HG02938 (cell line): ENCODE measurements around the gene EIF2D.
"Not testable (repeated sequence)": the region's sequence is repeated elsewhere in the genome, so short reads cannot be mapped to it uniquely, and the experiment has no call there.

Experiments
- ATAC-seq: cut with Tn5 transposase; IDR thresholded peaks from one replicate; pipeline ENCODE4 v1.9.1; 2021; ENCODE audit warnings: mild to moderate bottlenecking, moderate library complexity; ENCODE audit not compliant: unreplicated experiment

Gene EIF2D, protein sequence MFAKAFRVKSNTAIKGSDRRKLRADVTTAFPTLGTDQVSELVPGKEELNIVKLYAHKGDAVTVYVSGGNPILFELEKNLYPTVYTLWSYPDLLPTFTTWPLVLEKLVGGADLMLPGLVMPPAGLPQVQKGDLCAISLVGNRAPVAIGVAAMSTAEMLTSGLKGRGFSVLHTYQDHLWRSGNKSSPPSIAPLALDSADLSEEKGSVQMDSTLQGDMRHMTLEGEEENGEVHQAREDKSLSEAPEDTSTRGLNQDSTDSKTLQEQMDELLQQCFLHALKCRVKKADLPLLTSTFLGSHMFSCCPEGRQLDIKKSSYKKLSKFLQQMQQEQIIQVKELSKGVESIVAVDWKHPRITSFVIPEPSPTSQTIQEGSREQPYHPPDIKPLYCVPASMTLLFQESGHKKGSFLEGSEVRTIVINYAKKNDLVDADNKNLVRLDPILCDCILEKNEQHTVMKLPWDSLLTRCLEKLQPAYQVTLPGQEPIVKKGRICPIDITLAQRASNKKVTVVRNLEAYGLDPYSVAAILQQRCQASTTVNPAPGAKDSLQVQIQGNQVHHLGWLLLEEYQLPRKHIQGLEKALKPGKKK

DNA sequence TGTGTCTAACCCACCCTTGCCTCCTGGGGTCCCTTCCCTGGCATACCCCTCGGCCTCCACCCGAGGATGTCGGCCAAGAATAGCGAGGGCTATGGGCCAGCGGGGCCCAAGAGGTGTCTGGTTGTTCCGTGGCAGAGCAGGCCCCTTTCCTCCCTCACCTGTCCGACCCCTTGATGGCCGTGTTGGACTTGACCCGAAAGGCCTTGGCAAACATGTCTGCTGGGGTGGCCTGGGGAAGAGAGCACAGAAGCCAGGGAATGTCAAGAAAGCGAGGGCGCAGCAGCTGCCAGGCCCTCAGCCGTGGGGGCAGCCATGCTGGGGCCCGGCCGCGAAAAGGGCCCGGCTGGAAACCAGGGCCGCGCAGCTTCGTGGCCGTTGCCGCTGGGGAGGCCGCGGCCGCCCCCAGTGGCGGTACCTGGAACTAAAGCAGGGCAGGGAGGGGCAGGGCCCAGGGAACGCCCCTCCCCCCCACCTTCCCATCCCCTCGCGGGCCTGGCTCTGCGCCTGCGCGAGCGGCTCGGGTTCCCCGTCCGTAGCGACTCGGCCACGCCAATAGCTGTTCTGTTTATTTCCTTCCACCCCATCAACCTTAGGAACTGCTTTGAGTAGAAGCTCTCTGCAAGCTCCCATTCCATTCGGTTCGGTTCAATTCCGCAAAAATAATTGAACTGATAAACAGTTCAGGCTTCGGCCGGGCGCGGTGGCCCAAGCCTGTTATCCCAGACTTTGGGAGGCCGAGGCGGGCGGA, at the start of gene EIF2D:
TSS of gene EIF2D (minus strand) at position 337 of the 748 bp plus-strand sequence. CDS start at position 214, 123 bp downstream.
- peak; percentile 70 for ATAC-seq

DNA sequence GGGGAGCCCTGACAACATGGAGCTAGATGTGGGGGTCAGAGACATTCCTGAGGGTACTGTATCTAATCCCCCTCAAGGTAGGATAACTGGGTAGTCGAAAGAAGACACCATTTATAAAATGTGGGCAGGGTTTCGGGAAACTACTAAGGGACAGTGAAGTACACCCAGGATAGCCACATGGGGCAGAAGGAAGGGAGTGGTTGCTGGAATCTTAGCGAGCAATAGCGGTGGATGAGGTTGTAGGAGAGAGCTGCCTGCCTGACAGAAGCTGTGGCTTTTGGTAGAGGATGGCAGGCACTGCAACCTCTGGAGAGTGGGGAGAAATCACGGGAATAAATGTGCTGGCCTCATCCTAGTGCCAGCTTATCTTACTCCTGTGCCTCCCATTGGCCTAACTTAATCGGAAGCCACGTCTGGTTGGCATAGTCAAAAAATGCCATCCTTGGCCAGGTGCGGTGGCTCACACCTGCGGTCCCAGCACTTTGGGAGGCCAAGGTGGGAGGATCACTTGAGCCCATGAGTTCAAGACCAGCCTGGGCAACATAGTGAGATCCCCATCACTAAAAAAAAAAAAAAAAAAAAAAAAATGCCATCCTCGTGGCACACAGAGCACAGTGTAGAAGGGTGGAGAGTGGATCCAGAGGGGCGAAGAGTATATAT, 49.0 kb upstream of the EIF2D start:
- ATAC-seq, result no peak

DNA sequence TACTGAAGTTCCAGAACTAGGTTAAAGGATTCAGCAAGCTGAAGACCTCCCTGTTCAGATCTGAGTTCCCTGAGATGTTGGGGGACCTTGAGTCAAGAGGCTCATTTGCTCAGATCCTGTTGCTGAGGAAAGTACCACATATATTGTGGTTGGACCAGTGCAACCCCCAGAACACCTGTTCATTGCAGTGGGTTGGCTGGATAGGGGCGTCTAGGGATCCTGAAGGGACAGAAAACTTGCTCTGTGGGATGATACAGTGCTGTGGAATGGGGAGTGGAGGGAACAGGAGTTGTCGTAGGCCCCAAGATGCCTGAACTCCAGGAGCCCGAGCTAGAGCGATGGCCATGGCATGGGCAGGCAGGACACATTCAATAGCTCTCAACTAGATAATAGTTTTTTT, 47.9 kb upstream of the EIF2D start:
- no peak for ATAC-seq

DNA sequence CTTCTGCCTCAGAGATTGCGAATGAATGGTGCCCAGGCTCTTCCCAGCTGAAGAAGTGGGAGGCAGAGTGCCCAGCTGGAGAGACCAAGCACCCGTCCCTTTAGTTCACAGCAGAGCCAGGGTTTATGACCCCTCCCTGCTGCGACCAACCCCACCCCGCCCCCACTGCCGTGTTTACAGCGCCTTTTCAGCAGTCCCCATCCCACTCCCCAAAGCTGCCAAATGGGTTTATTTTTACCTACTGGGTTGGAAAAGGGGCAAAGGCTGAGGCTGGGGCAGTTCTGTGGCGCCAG, 46.7 kb upstream of the EIF2D start:
- ATAC-seq, result no peak

DNA sequence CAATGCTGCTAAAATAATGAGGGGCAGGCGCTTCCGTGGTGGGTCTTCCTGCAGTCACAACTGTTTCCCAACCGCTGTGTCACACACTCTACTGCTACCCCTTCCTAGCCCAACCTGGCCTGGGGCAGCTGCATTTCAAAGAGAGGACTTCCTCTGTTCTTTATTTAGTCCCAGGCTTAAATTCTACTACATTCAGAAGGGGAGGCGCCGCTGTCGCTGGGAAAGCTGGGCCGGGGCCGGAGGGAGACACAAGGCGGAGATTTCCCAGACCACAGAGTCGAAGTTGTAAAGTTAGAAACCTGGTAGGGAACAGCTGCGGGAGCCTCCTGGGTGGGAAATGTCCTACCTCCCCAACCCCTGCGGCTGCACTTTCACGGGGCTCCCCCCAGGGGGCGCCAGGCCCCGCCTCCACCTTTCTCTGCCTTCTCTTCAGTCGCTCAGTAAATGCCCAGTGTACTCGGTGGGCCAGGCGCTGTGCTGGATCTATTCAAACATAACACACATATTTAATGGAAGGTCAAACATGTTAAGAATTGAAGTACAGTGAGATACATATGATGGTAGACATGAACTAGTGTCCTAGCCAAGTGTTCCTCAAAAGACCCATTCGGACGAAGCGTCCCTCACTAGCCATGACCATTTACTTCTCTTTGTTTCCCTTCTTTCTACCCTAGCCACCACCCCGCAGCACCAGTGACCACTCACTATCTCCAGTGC, 46.2 kb upstream of the EIF2D start:
- ATAC-seq, result no peak

DNA sequence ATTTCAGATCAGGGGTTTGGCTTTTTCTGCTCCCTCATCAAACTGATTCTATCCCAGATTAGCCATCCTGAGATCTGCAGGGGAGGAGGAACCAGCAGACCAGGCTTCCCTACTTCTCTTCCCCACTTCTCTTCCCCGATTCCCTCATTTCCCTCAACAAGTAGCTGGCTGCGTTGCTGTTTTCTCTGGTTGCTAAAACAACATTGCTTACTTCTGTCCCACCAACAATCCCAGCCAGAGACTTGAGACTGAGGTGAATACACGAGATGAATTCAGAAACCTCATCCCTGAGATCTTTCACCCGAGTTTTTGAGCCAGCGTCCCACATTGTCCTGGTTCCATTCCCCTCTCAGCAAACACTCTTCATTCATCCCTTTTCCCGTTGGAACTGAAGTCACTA, 45.5 kb upstream of the EIF2D start:
- ATAC-seq, result no peak

DNA sequence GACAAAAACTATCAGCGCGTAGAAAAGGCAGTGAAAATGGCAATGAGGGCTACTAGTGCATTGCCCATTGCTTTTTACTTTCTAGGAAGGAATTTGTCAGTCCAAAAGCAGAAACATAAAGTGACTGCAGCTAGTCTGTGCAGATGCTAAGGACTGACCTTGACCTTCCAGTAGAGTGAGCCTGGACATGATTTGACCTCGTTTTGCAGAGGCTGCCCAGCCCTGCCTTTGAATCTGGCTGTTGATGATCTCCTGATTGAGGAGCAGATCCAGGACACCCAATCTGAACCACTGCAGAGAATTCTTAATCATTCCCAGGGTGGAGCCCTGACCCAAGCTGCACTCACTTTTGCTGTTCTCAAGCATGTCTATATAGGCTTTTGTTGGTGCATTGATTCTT, 44.7 kb upstream of the EIF2D start:
- no peak for ATAC-seq

DNA sequence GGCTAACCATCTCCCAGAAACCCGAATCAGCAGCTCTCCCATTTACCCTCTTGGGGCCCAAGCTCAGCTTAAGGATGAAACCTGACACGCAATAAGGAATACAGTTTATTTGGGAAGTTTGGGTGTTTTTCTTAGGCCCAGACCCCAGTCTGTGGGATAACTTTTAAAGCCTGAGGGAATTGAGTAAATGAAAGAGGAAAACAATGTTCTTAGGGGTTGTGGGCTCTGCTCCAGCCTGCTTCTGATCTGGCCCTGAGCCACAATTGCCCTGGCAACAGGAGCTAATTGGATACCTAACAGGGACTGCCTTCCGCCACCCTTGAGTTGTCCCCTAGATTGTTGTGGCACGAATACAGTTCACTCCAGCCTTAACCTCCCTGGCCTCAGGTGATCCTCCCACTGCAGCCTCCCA, 43.2 kb upstream of the EIF2D start:
- ATAC-seq, result no peak

DNA sequence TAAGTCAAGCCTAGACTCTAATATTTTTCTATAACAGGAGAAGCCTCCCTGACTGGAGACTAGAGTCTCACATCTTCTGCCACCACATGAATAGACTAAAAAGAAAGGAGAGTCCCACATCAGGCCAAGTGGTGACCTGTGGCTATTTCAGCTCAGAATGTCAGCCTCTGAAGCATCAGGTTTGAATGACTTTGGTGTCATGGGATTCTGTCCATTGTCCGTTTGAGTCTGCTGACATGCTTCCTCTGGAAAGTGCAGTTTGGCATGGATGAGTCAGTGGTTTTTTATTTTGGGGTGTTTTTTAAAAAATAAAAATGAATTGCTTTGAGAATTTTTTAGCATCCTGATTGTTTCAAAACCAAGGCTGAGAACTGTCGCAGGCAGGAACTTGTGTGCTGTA, 42.6 kb upstream of the EIF2D start:
- ATAC-seq, result no peak

DNA sequence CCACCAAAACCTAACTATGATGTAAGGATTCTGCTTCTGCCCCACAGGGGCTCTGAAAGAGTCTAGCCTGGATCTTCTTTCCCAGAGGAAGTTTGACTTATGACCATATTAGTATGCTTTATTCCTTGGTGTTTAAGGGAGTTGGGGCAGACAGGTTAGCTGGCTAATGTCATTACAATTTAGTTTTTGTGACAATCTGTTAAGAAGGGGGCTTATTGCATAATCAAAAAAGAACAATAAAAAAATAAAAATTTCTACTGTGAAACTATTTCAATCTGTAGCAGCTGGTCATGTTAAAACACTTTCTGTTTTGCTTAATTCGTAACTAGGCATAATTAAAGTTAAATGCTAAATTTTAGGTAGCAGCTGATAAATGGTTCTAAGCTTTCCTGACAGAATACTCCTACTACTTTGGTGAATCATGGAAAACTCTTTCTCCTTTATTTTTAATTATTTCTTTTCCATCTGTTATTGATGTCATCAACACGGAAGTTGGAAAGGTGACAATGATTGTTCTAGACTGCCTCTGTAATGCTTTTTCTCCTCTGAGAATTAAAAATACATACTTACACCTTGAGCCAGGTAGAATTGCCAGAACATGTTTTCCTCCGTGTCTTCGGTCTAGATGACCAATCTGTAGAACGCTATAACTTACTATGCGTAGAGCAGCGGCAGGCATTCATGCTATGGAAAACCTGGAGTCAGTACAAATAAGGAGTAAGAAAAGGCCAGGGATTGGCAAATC, 41.6 kb upstream of the EIF2D start:
- ATAC-seq, result no peak

DNA sequence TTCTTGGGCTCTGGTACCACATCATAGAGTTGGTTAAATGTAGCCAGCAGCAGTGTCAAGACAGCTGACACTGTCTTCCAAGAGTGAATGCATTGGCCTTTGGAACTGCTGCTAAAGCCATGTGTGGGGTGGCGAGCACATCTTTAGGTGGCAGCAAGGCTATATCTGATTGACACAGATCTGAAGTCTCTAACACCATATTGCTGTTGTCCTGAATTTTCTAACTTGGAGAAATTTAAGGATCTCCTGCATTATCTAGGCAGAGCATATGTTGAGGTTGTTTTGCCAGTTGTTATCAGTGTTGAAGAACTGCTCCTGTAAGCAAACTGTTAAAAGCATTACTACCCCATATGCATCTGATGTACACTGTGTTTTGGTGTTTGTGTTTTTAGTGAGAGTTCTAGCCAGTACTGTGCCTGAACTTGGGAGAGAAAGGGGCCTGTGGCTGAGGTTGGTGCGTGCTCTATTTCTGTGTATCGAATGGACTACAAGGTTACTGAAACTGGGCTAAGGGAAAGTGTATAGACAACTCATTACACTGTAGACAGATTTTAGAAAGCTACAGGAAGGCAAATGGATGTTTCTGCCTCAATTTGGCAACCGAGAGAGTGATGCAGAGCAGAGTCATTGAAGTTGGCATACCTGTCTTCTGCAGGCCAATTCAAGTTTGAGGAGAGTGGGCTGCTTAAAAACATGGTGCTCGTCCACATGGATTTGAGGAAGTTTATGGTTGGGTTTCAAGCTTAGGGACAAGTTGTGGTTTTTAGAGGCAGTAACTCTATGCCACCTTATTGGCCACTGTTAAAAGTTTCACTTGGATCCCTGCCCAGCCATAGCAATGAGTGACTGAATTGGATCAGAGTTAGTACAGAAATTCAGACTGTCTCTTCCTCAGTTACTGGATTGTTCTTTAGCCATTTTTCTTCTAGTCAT, 40.0 kb upstream of the EIF2D start:
- no peak for ATAC-seq

DNA sequence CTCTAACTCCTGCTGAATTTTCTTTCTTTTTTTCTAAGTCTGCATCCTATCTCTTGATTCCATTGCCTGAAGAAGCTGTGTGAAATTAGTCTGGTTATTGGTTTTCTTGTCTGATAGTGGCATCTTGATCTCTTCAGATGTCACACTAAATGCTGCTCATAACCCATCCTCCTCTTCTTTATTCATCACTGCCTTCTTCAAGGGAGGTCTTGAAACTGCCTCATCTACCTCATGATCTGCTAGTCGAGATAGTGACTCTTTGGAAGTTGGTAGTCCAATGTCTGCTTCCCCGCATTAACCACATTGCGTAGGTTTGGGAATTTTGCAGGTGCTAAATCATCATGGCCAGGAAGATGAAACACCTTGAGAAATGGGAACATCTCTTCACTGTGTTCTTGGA, 38.7 kb upstream of the EIF2D start:
- no peak for ATAC-seq

DNA sequence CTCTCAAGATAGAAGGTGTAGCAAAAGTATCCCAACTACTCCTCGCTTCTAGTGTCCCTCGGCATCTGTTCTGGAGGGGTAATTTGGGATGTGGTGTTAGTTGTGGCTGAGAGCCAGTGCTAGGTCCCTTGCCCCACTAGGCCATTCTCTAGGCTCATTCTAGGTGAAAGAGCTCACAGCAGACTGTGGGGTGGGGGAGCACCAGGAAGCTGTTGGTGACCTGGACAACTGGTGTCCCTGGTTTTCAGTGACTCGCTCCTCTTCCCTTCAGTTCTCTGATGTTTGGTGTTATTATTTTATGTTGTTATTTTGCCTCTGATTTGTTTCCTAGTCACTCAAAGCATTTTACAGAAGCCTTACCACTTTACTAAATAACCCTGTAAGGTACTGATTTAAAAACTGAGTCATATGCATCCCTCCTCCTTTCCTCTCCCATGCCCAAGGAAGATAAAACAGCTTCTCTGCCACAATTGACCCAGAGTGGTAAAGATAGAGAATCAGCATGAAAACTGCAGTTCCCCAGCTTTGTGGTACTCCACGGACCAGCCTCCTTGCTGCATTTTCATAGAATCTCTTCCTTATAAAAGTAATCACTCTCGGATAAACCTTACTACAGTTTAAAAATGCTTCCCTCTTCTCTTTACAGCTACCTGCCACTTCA, 37.1 kb upstream of the EIF2D start:
- no peak for ATAC-seq

DNA sequence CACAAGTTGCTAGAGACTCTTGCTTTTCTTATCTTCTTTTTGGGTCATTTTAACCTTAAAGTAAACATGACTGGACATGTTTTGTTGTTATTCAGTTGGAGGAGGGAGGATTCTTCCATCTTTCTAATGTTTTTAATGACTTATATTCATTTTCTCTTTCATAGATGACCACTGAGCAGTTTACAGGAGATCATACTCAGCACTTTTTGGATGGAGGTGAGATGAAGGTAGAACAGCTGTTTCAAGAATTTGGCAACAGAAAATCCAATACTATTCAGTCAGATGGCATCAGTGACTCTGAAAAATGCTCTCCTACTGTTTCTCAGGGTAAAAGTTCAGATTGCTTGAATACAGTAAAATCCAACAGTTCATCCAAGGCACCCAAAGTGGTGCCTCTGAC, 35.0 kb upstream of the EIF2D start:
- no peak for ATAC-seq

DNA sequence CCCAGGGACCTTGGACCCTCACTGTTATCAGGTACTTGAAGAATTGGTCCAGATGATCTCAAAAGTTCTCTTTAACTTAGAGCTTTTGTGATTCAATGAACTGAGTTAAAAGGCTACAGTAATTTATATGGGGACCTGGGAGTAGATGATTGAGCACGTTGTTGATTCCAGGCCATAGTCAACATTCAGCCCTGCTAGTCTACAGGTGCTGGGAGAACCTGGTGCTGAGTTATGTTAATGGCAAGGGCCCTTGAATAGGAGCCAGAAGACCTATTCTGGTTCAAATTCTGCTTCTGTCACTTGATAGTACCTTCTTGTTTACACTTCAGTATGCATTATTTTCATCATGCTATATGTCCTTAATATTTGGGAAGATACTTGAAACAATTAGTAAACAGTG, 34.2 kb upstream of the EIF2D start:
- no peak for ATAC-seq

DNA sequence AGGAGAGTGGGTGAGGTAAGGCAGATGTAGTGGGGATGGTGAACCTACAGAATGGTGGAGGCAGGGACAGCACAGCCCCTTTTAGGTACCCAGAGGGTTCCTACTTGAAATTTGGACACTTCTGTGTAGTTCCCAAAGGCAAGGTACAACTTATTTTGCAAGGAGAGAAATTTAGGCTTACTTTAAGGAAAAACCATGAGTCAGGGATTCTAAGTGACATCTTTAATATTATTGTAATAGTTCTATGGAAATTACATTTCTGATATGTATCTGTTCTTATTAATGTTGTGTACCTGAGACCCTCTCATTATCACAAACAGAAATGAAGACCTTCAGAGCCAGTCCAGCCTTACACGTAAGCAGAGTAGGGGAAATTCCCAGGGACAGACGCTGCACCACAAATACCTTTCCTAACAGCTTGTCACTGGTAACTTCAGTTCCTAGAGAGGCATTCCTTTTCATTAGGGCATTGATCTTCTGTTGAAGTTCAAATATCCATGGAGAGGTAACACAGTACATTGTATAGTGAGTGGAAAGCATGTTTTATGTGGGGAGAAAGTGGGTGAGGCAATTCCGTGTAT, 30.9 kb upstream of the EIF2D start:
- ATAC-seq, result no peak

DNA sequence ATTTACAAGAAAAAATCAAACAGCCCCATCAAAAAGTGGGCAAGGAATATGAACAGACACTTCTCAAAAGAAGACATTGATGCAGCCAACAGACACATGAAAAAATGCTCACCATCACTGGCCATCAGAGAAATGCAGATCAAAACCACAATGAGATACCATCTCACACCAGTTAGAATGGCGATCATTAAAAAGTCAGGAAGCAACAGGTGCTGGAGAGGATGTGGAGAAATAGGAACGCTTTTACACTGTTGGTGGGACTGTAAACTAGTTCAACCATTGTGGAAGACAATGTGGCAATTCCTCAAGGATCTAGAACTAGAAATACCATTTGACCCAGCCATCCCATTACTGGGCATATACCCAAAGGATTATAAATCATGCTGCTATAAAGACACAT, 29.8 kb upstream of the EIF2D start:
- ATAC-seq, result not testable (repeated sequence)

DNA sequence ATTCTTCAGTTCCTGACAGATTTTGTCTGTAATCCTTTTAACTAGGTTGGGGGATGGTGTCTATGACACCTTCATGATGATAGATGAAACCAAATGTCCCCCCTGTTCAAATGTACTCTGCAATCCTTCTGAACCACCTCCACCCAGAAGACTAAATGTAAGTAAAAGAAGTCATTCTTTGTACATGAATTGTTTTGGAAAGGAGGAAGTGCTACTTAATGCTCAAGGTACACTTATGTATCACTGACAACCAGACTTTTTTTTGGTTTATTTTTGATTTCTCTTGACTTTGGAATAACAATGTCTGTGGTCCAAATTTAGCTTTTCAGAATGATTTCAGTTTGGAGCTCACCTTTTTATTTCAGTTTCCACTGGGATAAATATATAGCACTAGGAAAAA, 25.3 kb upstream of the EIF2D start:
- no peak for ATAC-seq
